Mesothelial cell of epicardium (in vitro differentiated cells): Measurements from ENCODE around the gene NLRC5. TPM values are rescaled to one million over a fixed set of nuclear protein-coding genes. Genes with fewer than 3 reads are reported as not detected.

Experiments used
- DNase-seq, 2 experiments: peaks; one replicate each; pipeline ENCODE4 v3.0.0; 2021; ENCODE audit warnings: low spot score in 2 of 2; ENCODE audit not compliant: unreplicated experiment in 2 of 2
- H3K27ac Mint-ChIP-seq: 2 replicates; pipeline ENCODE4 v1.8.0; 2021; ENCODE audit warnings: mixed read lengths
- H3K27me3 Mint-ChIP-seq: 2 replicates; pipeline ENCODE4 v1.8.0; 2021; ENCODE audit warnings: low read depth, mixed read lengths
- H3K36me3 Mint-ChIP-seq: 2 replicates; pipeline ENCODE4 v1.8.0; 2021; ENCODE audit warnings: mixed read lengths
- H3K4me1 Mint-ChIP-seq: 2 replicates; pipeline ENCODE4 v1.8.0; 2021; ENCODE audit warnings: mixed read lengths
- H3K4me3 Mint-ChIP-seq: 2 replicates; pipeline ENCODE4 v1.8.0; 2021; ENCODE audit warnings: mild to moderate bottlenecking, moderate library complexity, mixed read lengths
- H3K9me3 Mint-ChIP-seq: 2 replicates; pipeline ENCODE4 v1.8.0; 2021; ENCODE audit warnings: mixed read lengths
- total RNA-seq: library from RNA; stranded (reverse); gene quantifications from 3 replicates; pipeline ENCODE4 v1.2.1, GENCODE V29; 2021
- TF ChIP-seq, protein P1 (sequence below): fragments of 200-600 bp; sonication (generic); IDR thresholded peaks from one replicate; pipeline ENCODE4 v1.5.0; 2021; ENCODE audit warnings: antibody characterized with exemption; ENCODE audit not compliant: unreplicated experiment

The NLRC5 gene
- total RNA-seq, 1 donor from 2014 or later, result 3.7 TPM

DNA sequence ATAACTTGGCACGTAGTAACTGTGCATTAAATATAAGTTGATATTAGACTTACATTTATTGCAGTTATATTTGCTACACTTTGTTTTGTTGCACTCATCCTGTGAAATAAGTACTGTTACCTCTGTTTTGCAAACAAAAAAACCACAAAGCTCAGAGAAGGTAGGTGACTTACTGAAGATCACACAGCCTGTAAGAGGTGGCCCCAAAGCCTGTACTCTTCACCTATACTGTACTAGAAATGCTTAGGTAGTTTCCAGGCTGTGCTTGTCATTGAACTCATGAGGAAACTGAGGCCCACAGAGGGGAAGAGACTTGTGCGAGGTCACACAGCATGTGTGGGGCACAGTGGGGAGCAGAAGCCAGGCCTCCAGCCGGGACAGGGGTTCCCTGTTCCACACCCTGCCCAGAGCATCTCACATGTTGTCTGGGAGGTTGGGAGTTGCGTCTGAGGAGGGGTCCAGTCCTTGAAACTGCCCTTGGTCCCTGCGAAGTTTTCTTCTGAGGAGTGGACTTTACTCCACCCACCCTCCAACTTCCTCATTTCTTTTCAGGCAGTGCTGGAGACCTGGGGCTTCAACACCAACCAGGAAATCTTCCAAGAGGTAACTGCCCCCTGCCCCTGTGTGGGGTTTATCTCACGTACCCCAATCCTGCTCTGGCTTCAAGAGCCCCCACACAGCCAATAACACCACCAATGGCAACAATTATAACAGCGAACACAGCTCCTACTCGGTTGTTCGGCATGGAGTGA, 14.6 kb upstream of the NLRC5 start:
- DNase-seq, result no peak
- H3K27me3 Mint-ChIP-seq, result peaks cover 14% of the 10 kb centered on the region
- H3K27ac Mint-ChIP-seq, result no peak overlapping the region
- H3K36me3 Mint-ChIP-seq, result no peaks in the 10 kb centered on the region
- TF ChIP-seq, protein P1, sequence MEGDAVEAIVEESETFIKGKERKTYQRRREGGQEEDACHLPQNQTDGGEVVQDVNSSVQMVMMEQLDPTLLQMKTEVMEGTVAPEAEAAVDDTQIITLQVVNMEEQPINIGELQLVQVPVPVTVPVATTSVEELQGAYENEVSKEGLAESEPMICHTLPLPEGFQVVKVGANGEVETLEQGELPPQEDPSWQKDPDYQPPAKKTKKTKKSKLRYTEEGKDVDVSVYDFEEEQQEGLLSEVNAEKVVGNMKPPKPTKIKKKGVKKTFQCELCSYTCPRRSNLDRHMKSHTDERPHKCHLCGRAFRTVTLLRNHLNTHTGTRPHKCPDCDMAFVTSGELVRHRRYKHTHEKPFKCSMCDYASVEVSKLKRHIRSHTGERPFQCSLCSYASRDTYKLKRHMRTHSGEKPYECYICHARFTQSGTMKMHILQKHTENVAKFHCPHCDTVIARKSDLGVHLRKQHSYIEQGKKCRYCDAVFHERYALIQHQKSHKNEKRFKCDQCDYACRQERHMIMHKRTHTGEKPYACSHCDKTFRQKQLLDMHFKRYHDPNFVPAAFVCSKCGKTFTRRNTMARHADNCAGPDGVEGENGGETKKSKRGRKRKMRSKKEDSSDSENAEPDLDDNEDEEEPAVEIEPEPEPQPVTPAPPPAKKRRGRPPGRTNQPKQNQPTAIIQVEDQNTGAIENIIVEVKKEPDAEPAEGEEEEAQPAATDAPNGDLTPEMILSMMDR, result no peak
- no peaks in the 10 kb centered on the region for H3K4me1 Mint-ChIP-seq
- no peaks in the 10 kb centered on the region for H3K9me3 Mint-ChIP-seq
- no peak overlapping the region for H3K4me3 Mint-ChIP-seq

DNA sequence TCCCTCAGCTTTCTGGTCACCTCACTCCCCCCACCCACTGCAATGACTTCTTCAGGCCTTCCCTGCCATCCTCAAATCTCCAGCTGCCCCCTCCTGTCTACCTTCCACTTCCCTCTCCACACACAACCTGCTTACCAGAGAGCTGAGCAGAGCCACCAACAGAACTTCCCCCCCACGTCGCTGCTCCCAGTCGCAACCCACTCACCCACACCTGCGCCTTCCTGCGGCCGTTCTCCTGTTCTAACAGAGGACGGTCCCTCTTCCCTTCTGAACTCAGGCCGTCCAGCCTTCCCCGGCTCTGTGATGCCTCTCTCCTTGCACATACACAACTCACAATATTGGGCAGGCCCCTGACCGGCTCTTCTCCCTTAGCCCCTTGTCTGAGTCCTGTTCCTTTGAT, 13.6 kb upstream of the NLRC5 start:
- Mint-ChIP-seq H3K9me3 (peaks cover 3% of the 10 kb centered on the region), H3K27ac (no peak overlapping the region), H3K36me3 (no peaks in the 10 kb centered on the region), H3K27me3 (peaks cover 14% of the 10 kb centered on the region), H3K4me3 (no peak overlapping the region), H3K4me1 (no peaks in the 10 kb centered on the region)
- TF ChIP-seq, protein P1, result no peak
- DNase-seq, result no peak

DNA sequence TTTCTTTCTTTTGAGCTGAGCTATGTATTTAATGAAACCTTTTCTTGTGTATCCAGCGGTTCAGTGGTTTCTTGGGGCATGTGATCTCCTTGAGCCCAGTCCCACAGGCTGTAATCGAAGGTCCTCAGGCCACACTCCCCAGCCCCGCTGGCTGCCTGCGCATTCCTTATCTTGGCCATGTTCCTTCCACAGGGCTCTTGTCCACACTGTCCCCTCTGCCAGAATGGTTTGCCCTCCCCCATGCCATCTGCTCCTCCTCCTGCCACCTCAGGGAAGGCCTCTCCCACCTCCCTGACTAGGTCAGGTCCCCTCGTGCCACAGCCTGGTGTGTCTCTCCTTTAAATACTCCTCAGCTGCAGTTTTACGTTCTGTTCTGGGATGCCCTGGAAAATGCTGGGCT, 12.1 kb upstream of the NLRC5 start:
- H3K4me1 Mint-ChIP-seq, result peaks cover 7% of the 10 kb centered on the region
- TF ChIP-seq, protein P1, result no peak
- no peak for DNase-seq
- H3K9me3 Mint-ChIP-seq, result peaks cover 3% of the 10 kb centered on the region
- H3K36me3 Mint-ChIP-seq, result no peaks in the 10 kb centered on the region
- no peak overlapping the region for H3K27ac Mint-ChIP-seq
- H3K27me3 Mint-ChIP-seq, result peaks cover 12% of the 10 kb centered on the region
- no peak overlapping the region for H3K4me3 Mint-ChIP-seq

DNA sequence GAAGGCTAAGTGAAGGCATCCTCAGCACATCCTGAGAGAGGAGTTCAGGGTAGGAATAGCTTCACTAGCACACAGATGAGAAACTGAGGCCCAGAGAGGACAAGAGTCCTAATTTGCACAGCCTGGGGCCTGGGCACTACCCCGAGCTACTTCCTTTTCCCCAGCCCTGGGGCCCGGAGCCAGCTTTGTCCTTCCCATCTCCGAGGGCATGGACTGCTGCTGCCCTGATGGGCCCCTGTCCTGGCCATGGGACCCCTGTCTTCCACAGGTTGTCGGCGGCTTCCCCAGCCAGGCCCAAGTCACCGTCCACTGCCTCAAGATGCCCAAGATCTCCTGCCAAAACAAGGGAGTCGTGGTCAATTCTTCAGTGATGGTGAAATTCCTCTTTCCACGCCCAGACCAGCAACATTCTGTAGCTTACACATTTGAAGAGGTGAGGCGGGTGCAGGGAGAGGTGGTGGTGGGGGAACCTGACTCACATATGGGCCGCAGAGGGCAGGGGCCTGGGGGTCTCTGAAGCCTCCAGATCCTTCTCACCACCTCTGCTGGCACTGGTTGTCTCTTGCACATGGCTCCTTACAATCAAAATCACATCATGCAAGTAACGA, 11.4 kb upstream of the NLRC5 start:
- no peak for DNase-seq
- H3K4me3 Mint-ChIP-seq, result no peak overlapping the region
- H3K27me3 Mint-ChIP-seq, result peaks cover 16% of the 10 kb centered on the region
- peaks cover 3% of the 10 kb centered on the region for H3K9me3 Mint-ChIP-seq
- H3K27ac Mint-ChIP-seq, result no peak overlapping the region
- no peaks in the 10 kb centered on the region for H3K36me3 Mint-ChIP-seq
- TF ChIP-seq, protein P1, result no peak
- H3K4me1 Mint-ChIP-seq, result peaks cover 7% of the 10 kb centered on the region

DNA sequence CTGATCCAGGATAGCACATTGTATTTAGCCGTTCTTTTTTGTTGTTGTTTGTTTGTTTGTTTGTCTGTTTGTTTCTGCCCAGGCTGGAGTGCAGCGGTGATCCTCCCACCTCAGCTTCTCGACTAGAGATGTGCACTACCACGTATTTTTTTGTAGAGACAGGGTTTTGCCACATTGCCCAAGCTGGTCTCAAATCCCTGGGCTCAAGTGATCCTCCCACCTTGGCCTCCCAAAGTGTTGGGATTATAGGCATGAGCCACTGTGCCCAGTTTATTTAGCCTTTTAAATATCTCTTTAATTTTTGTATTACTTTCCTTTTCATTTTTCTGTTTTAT, 9.2 kb upstream of the NLRC5 start:
- TF ChIP-seq, protein P1, result no peak
- Mint-ChIP-seq H3K27ac (no peak overlapping the region), H3K4me3 (no peak overlapping the region), H3K27me3 (peaks cover 14% of the 10 kb centered on the region), H3K4me1 (peaks cover 7% of the 10 kb centered on the region), H3K9me3 (peaks cover 3% of the 10 kb centered on the region), H3K36me3 (no peaks in the 10 kb centered on the region)
- DNase-seq, result no peak
